CD4-positive, alpha-beta T cell (primary cell): Measurements from ENCODE around the gene ATP6V0E2. TPM values are rescaled to one million over a fixed set of nuclear protein-coding genes. Genes with fewer than 3 reads are reported as not detected.
"Not testable (repeated sequence)": the region's sequence is repeated elsewhere in the genome, so short reads cannot be mapped to it uniquely, and the experiment has no call there.

ENCODE experiments used
- ATAC-seq: fragments of 200-7000 bp; cut with Tn5 transposase; one replicate; pipeline ENCODE4 v1.10.0; 2022; ENCODE audit warnings: mild to moderate bottlenecking; ENCODE audit not compliant: poor library complexity
- CTCF ChIA-PET: fragments of 350-600 bp; sonication (Branson Sonifier 250); formaldehyde crosslinking; loops from one replicate; lab custom pipeline; 2021; ENCODE audit warnings: antibody characterized with exemption, inconsistent platforms; lab: Charles Lee
- POLR2A ChIA-PET: fragments of 350-600 bp; sonication (Branson Sonifier 250); formaldehyde crosslinking; loops from one replicate; lab custom pipeline; 2021; ENCODE audit warnings: antibody characterized with exemption, inconsistent platforms; lab: Charles Lee
- DNase-seq, 14 experiments: peaks; one replicate each; pipeline ENCODE4 v3.0.0-alpha.2; 2013 to 2020; ENCODE audit warnings: mixed read lengths in 2 of 14
- H3K27ac ChIP-seq, 2 donors: one replicate each; pipeline versions ENCODE4 v1.5.1 to v1.7.0; 2013; ENCODE audit warnings: low read length in 2 of 2, low read depth in 1 of 2, mild to moderate bottlenecking in 1 of 2
- H3K27me3 ChIP-seq, 2 experiments: 1 replicate in 1 of 2; 2 replicates in 1 of 2; pipeline versions ENCODE4 v1.6.1 to v1.7.0; 2013; ENCODE audit warnings: low read length in 2 of 2, control low read depth in 1 of 2, mild to moderate bottlenecking in 1 of 2, moderate library complexity in 1 of 2; ENCODE audit not compliant: insufficient read depth in 2 of 2, control insufficient read depth in 1 of 2
- H3K36me3 ChIP-seq: one replicate; pipeline ENCODE4 v1.6.1; 2013; ENCODE audit warnings: low read length, control low read depth; ENCODE audit not compliant: insufficient read depth
- H3K4me1 ChIP-seq: one replicate; pipeline ENCODE4 v1.6.1; 2013; ENCODE audit warnings: low read length, control low read depth; ENCODE audit not compliant: insufficient read depth
- H3K4me3 ChIP-seq: one replicate; pipeline ENCODE4 v1.5.1; 2013; ENCODE audit warnings: mild to moderate bottlenecking, low read length, moderate library complexity
- H3K9me3 ChIP-seq, 2 experiments: 1 replicate in 1 of 2; 2 replicates in 1 of 2; pipeline versions ENCODE4 v1.6.1 to v1.7.0; 2013; ENCODE audit warnings: low read length in 2 of 2, mild to moderate bottlenecking in 2 of 2, control low read depth in 1 of 2, moderate library complexity in 1 of 2; ENCODE audit not compliant: control insufficient read depth in 1 of 2, insufficient read depth in 1 of 2
- H3K27ac Mint-ChIP-seq: one replicate; pipeline ENCODE4 v1.8.0; 2020; ENCODE audit warnings: mixed read lengths
- H3K27me3 Mint-ChIP-seq: one replicate; pipeline ENCODE4 v1.8.0; 2021; ENCODE audit warnings: mixed read lengths
- H3K36me3 Mint-ChIP-seq: one replicate; pipeline ENCODE4 v1.8.0; 2021; ENCODE audit warnings: low read depth, mixed read lengths
- H3K4me1 Mint-ChIP-seq: one replicate; pipeline ENCODE4 v1.8.0; 2021; ENCODE audit warnings: low read depth, mixed read lengths
- H3K4me3 Mint-ChIP-seq: one replicate; pipeline ENCODE4 v1.8.0; 2020; ENCODE audit warnings: mild to moderate bottlenecking, mixed read lengths
- H3K9me3 Mint-ChIP-seq: one replicate; pipeline ENCODE4 v1.8.0; 2020; ENCODE audit warnings: mixed read lengths
- CTCF ChIP-seq: fragments of 200-600 bp; IDR thresholded peaks from one replicate; pipeline ENCODE4 v1.8.0; 2022; ENCODE audit warnings: antibody characterized with exemption, mild to moderate bottlenecking
- intact Hi-C, 2 experiments: fragments of 100-400 bp; cut with DNase I in 1 of 2; cut with micrococcal nuclease in 1 of 2; formaldehyde crosslinking; loops; one replicate each; pipeline versions ENCODE4 v1.15.1 to v1.9.0; 2023 to 2025; cut with DNase I, micrococcal nuclease
- total RNA-seq, 174 experiments: library from RNA in 2 of 174; stranded (reverse) in 2 of 174; gene quantifications; one replicate each; pipeline ENCODE4 v1.2.3 and lab custom pipeline; 2021 to 2026

The ATP6V0E2 gene
- total RNA-seq, 2 experiments from 2014 or later: 23.2 to 24.9 TPM

GRCh38 chr7:149828357-149829309, 45.1 kb upstream of the ATP6V0E2 start:
- intact Hi-C loops: no loop called here
- POLR2A ChIA-PET: no interaction called here
- peaks cover 5% of the 10 kb centered on the region for H3K27me3 Mint-ChIP-seq

GRCh38 chr7:149830527-149830926, 43.2 kb upstream of the ATP6V0E2 start:
- H3K4me1 Mint-ChIP-seq, H3K4me1 ChIP-seq, DNase-seq, H3K4me3 ChIP-seq, H3K27ac ChIP-seq, H3K36me3 ChIP-seq, POLR2A ChIA-PET, H3K27me3 Mint-ChIP-seq, H3K27me3 ChIP-seq, H3K9me3 Mint-ChIP-seq, H3K4me3 Mint-ChIP-seq, ATAC-seq, H3K9me3 ChIP-seq, H3K27ac Mint-ChIP-seq, CTCF ChIA-PET, H3K36me3 Mint-ChIP-seq: not testable (repeated sequence)
- intact Hi-C loops: loop anchor here in 1 of 2 experiments (10.0 kb wide), 1 partner anchor 1254 kb away; the partner anchor contains the start of genes AGAP3, FASTK and TMUB1

More at GRCh38 chr7:149828357-149829309, 45.1 kb upstream of the ATP6V0E2 start:
- TF ChIP-seq CTCF: no peak
- H3K4me1 ChIP-seq: no peaks in the 10 kb centered on the region
- Mint-ChIP-seq H3K4me3 (no peak overlapping the region), H3K4me1 (no peaks in the 10 kb centered on the region), H3K9me3 (no peaks in the 10 kb centered on the region), H3K27ac (no peak overlapping the region), H3K36me3 (no peaks in the 10 kb centered on the region)
- no peak for DNase-seq
- ATAC-seq: no peak
- CTCF ChIA-PET: no interaction called here
- H3K27me3 ChIP-seq: peaks cover 0 to 2% of the 10 kb centered on the region in 2 experiments
- H3K4me3 ChIP-seq: no peak overlapping the region
- no peaks in the 10 kb centered on the region for H3K36me3 ChIP-seq
- no peak overlapping the region for H3K27ac ChIP-seq
- H3K9me3 ChIP-seq: no peaks in the 10 kb centered on the region

GRCh38 chr7:149830997-149831740, 42.6 kb upstream of the ATP6V0E2 start:
- Mint-ChIP-seq H3K4me3 (no peak overlapping the region), H3K36me3 (no peaks in the 10 kb centered on the region), H3K4me1 (no peaks in the 10 kb centered on the region), H3K9me3 (no peaks in the 10 kb centered on the region), H3K27me3 (peaks cover 5% of the 10 kb centered on the region), H3K27ac (no peak overlapping the region)
- TF ChIP-seq CTCF: no peak
- Histone ChIP-seq H3K4me3 (no peak overlapping the region), H3K4me1 (no peaks in the 10 kb centered on the region), H3K9me3 (no peaks in the 10 kb centered on the region), H3K27me3 (peaks cover 0 to 2% of the 10 kb centered on the region in 2 experiments), H3K27ac (no peak overlapping the region), H3K36me3 (no peaks in the 10 kb centered on the region)
- CTCF ChIA-PET: no interaction called here
- POLR2A ChIA-PET: no interaction called here
- no peak for ATAC-seq
- intact Hi-C loops: loop anchor here in 1 of 2 experiments (10.0 kb wide), 1 partner anchor 1254 kb away; the partner anchor contains the start of genes AGAP3, FASTK and TMUB1
- no peak for DNase-seq
